HG03097 (cell line): ENCODE data around the gene AKR1B1.

ENCODE experiments used
- ATAC-seq: cut with Tn5 transposase; IDR thresholded peaks from one replicate; pipeline ENCODE4 v1.9.1; 2021; ENCODE audit not compliant: unreplicated experiment, low FRiP score

Gene AKR1B1

GRCh38 chr7:134470864-134471263 lies 12.0 kb upstream of the AKR1B1 start:
- no peak for ATAC-seq

- ATAC-seq: no peak
Measured at GRCh38 chr7:134469622-134470021, 10.7 kb upstream of the AKR1B1 start.

- no peak for ATAC-seq
Measured at GRCh38 chr7:134468475-134468874, 9.6 kb upstream of the AKR1B1 start.

GRCh38 chr7:134468054-134468453 lies 9.2 kb upstream of the AKR1B1 start:
- ATAC-seq: no peak

- no peak for ATAC-seq
Measured at GRCh38 chr7:134465491-134465890, 6.6 kb upstream of the AKR1B1 start.

GRCh38 chr7:134464496-134464895 lies 5.6 kb upstream of the AKR1B1 start:
- no peak for ATAC-seq

- ATAC-seq: no peak
Measured at GRCh38 chr7:134463751-134464150, 4.9 kb upstream of the AKR1B1 start.

GRCh38 chr7:134462337-134462925 lies 3.5 kb upstream of the AKR1B1 start:
- ATAC-seq: no peak

- ATAC-seq: no peak
Measured at GRCh38 chr7:134461916-134462315, 3.0 kb upstream of the AKR1B1 start.

- no peak for ATAC-seq
Measured at GRCh38 chr7:134459981-134460380, 1.1 kb upstream of the AKR1B1 start.

GRCh38 chr7:134458341-134458805 lies 527 bp downstream of the AKR1B1 start:
- peak; percentile 40 for ATAC-seq

- ATAC-seq: no peak
Measured at GRCh38 chr7:134457210-134457609, 1.7 kb downstream of the AKR1B1 start.

- ATAC-seq: no peak
Measured at GRCh38 chr7:134454277-134454676, 4.6 kb downstream of the AKR1B1 start.

GRCh38 chr7:134453518-134453917 lies 5.4 kb downstream of the AKR1B1 start:
- ATAC-seq: no peak

GRCh38 chr7:134452991-134453473 lies 5.9 kb downstream of the AKR1B1 start:
- ATAC-seq: no peak

- no peak for ATAC-seq
Measured at GRCh38 chr7:134452419-134452838, 6.5 kb downstream of the AKR1B1 start.

GRCh38 chr7:134451656-134452055 lies 7.2 kb downstream of the AKR1B1 start:
- ATAC-seq: no peak

GRCh38 chr7:134450294-134451000 lies 8.5 kb downstream of the AKR1B1 start:
- ATAC-seq: no peak

GRCh38 chr7:134449680-134450079 lies 9.2 kb downstream of the AKR1B1 start:
- no peak for ATAC-seq

GRCh38 chr7:134448356-134449229 lies 10.3 kb downstream of the AKR1B1 start:
- no peak for ATAC-seq

GRCh38 chr7:134447383-134447782 lies 11.5 kb downstream of the AKR1B1 start:
- ATAC-seq: no peak
